Prostate gland (tissue), 2 donors: ENCODE measurements around the gene OSBPL2.

Source experiments
- CTCF ChIP-seq, 4 experiments: fragments of 200-600 bp in 2 of 4; fragments of 450-650 bp in 2 of 4; sonication (generic) in 2 of 4; IDR thresholded peaks; 1 replicate in 3 of 4; 2 replicates in 1 of 4; pipeline ENCODE4 v1.5.1; 2016 to 2019; ENCODE audit warnings: antibody characterized with exemption in 4 of 4, mild to moderate bottlenecking in 2 of 4, moderate library complexity in 2 of 4
- POLR2A ChIP-seq: fragments of 450-650 bp; IDR thresholded peaks from one replicate; pipeline ENCODE4 v1.6.1; 2016; ENCODE audit warnings: antibody characterized with exemption, mild to moderate bottlenecking
- POLR2AphosphoS5 ChIP-seq: sonication (generic); formaldehyde crosslinking; IDR thresholded peaks from one replicate; pipeline ENCODE4 v1.6.1; 2017; ENCODE audit warnings: antibody characterized with exemption

GRCh38 chr20:62225820-62226635 is 12.3 kb upstream of the OSBPL2 start:
- no peak for TF ChIP-seq CTCF (IDR thresholded peaks at IDR 0.05)
- no peak for TF ChIP-seq POLR2A
- no peak for TF ChIP-seq POLR2AphosphoS5
